Muscle layer of colon (tissue), 2 donors: ENCODE results near the gene RGL3.
A peak's percentile ranks its signal among the peaks of the same experiment; 100 is the strongest.
"Not testable (repeated sequence)": the region's sequence is repeated elsewhere in the genome, so short reads cannot be mapped to it uniquely, and the experiment has no call there.

Experiments used
- H3K27ac ChIP-seq: one replicate; pipeline ENCODE4 v1.7.0; 2013; ENCODE audit warnings: low read depth, mild to moderate bottlenecking, low read length, moderate library complexity
- H3K27me3 ChIP-seq, 2 donors: one replicate each; pipeline ENCODE4 v1.7.0; 2013; ENCODE audit warnings: low read length in 2 of 2, mild to moderate bottlenecking in 2 of 2; ENCODE audit not compliant: insufficient read depth in 2 of 2, control insufficient read depth in 1 of 2
- H3K36me3 ChIP-seq: one replicate; pipeline ENCODE4 v1.7.0; 2013; ENCODE audit warnings: mild to moderate bottlenecking, low read length; ENCODE audit not compliant: insufficient read depth
- H3K4me1 ChIP-seq: one replicate; pipeline ENCODE4 v1.7.0; 2013; ENCODE audit warnings: mild to moderate bottlenecking, low read length; ENCODE audit not compliant: insufficient read depth
- H3K4me3 ChIP-seq, 2 donors: one replicate each; pipeline ENCODE4 v1.7.0; 2013; ENCODE audit warnings: low read length in 2 of 2, low read depth in 1 of 2, mild to moderate bottlenecking in 1 of 2, moderate library complexity in 1 of 2
- H3K9ac ChIP-seq: one replicate; pipeline ENCODE4 v1.7.0; 2013; ENCODE audit warnings: low read length
- H3K9me3 ChIP-seq: one replicate; pipeline ENCODE4 v1.7.0; 2013; ENCODE audit warnings: mild to moderate bottlenecking, low read length
- donor health status: abdominal sarcoma.
- donor health status: Adenocarcinoma of cecum.

Gene RGL3

GRCh38 chr19:11361771-11362731 is 57.1 kb downstream of the RGL3 start:
- no peaks in the 10 kb centered on the region for H3K9me3 ChIP-seq
- H3K36me3 ChIP-seq, result peaks cover 24% of the 10 kb centered on the region
- H3K4me3 ChIP-seq, result no peak overlapping the region
- no peaks in the 10 kb centered on the region for H3K27me3 ChIP-seq
- H3K27ac ChIP-seq, result no peak overlapping the region
- H3K4me1 ChIP-seq, result no peaks in the 10 kb centered on the region
- H3K9ac ChIP-seq, result no peak overlapping the region

DNA sequence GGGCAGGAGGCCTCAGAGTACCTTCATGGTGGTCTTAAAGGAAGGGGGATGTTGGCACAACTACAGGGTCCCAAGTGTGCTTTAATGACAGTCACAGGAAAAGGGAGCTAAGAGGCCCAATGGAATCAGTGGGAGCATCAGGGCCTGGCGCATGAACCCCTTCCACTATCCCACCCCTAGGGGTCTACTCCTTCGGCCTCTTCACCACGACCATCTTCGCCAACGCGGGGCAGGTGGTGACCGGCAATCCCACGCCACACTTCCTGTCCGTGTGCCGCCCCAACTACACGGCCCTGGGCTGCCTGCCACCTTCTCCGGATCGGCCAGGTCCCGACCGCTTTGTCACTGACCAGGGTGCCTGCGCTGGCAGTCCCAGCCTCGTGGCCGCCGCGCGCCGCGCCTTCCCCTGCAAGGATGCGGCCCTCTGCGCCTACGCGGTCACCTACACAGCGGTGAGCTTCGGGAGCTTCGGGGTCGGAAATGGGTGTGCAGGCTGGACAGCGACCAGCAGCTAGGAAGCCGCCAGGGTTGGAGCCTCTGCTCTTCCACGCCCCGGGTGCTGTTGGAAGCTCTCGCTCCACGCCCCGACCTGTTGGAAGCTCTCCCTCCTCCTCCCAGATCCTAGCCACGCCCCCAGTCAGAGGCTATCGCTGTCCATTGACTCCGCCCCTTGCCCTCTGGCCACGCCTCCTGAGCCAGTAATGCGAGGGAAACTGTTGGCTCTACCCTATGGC is 57.9 kb downstream of the RGL3 start:
- H3K4me1 ChIP-seq, result peaks cover 8% of the 10 kb centered on the region
- H3K9me3 ChIP-seq, result no peaks in the 10 kb centered on the region
- no peak overlapping the region for H3K27ac ChIP-seq
- H3K4me3 ChIP-seq, result no peak overlapping the region
- no peak overlapping the region for H3K9ac ChIP-seq
- H3K27me3 ChIP-seq, result no peaks in the 10 kb centered on the region
- H3K36me3 ChIP-seq, result peaks cover 24% of the 10 kb centered on the region

- Histone ChIP-seq H3K36me3 (peaks cover 24% of the 10 kb centered on the region), H3K4me3 (no peak overlapping the region), H3K9me3 (no peaks in the 10 kb centered on the region)
These were observed 59.7 kb downstream of the RGL3 start for GRCh38 chr19:11359421-11359820.

DNA sequence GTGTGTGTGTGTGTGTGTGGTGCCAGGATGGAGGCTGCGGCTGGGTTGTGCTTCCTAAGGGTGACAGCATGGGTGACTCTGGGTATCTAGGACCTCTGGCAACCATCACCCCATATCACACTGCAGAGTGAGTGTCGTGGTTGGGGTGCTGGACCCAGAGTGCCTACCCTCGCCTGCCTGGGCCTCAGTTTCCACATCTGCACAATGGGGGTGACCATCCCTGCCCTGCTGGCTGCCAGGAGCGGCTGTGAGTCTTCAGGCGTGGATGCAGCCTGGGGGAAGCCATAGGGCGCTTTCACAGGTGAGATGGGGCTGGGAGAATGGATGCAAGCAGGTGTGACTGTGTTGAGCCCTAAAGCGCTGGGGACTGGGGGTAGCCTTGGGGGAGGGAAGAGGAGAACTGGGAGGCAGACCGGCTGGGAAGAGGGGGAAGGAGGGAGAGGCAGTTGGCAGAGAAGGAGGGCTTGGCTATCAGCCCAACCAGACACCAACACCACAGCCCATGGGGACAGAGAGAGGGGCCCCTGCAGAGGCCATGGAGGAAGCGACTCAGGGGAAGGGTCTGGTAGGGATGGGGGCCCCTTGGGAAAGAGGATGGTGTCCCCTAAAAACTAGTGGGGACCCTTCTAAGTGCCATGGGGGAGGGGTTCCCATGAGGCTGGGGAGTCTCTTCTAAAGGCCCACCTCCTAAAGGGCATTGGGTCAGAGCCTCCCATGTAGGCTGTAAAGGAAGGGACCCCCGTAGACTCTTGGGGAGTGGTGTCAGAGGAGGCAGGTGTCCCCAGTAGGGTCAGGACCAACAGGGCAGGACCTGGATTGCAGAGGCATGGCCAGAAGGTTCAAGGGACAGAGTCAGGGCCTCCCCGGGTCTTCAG is 62.2 kb downstream of the RGL3 start:
- no peak overlapping the region for H3K27ac ChIP-seq
- H3K36me3 ChIP-seq, result peaks cover 11% of the 10 kb centered on the region
- H3K4me1 ChIP-seq, result peaks cover 13% of the 10 kb centered on the region
- H3K9ac ChIP-seq, result no peak overlapping the region
- no peaks in the 10 kb centered on the region for H3K27me3 ChIP-seq
- H3K9me3 ChIP-seq, result no peaks in the 10 kb centered on the region
- H3K4me3 ChIP-seq, result no peak overlapping the region

More at GRCh38 chr19:11359421-11359820, 59.7 kb downstream of the RGL3 start:
- peaks cover 13% of the 10 kb centered on the region for H3K4me1 ChIP-seq
- no peaks in the 10 kb centered on the region for H3K27me3 ChIP-seq
- H3K27ac ChIP-seq, result no peak overlapping the region
- H3K9ac ChIP-seq, result no peak overlapping the region

- no peaks in the 10 kb centered on the region for H3K9me3 ChIP-seq
- peak overlapping the region; percentile 91 for H3K9ac ChIP-seq
- no peaks in the 10 kb centered on the region for H3K27me3 ChIP-seq
- H3K27ac ChIP-seq, result peak overlapping the region; percentile 46
- H3K4me1 ChIP-seq, result peaks cover 13% of the 10 kb centered on the region
- H3K36me3 ChIP-seq, result peaks cover 5% of the 10 kb centered on the region
- H3K4me3 ChIP-seq, result peak overlapping the region; percentile 28 to 82
These were observed 63.1 kb downstream of the RGL3 start for GRCh38 chr19:11356074-11356397.

DNA sequence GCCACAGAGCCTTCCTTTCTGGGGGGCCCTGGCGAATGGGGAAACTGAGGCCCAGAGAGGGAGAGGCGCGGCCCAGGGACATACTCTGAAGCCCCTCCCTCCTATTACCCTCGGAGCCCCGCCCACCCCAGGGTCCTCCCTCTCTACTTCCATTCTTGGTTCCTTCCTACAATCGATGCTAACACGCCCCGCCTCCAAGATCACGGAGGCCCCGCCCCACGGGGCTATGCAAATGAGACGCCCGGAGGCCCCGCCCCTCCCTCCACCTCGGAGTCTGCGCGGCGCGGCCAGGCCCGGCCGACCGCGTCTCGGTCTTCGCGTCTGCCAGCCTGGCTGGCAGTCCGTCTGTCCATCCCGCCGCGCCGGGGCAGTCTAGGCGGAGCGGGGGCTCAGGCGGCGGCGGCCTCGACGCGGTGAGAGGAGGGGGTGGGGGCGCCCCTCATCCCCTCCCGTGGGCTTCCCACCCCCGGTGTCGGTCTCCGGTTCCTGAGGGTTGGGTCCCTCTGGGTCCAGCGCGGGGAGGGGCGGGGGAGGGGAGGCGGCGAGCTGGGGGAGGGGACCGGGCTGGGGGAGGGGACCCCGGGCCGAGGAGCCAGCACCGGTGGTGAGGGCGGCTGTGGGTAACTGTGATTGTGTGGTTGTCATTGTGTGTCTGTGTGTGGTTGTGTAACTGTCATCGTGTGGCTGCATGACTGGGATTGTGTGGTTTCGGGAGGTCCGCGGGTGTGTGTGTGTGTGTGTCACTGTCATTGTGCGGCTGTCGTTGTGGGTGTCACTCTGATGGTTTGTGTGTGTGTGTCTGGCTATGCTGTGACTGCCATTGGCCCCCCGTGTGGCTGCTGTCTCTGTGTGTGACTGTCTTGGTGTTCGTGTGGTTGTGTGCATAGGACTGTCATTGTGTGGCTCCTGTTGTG is 63.7 kb downstream of the RGL3 start, which contains the start of gene PLPPR2:
TSS of gene PLPPR2 (plus strand) at position 273 of the 914 bp plus-strand sequence. CDS start 2,242 bp downstream, outside the sequence.
- Histone ChIP-seq H3K27ac (peak within 1 kb of the TSS; percentile 46), H3K9me3 (no peaks in the 10 kb centered on the region), H3K27me3 (no peaks in the 10 kb centered on the region), H3K4me1 (peaks cover 13% of the 10 kb centered on the region), H3K4me3 (peak within 1 kb of the TSS; percentile 28 to 82), H3K36me3 (no peaks in the 10 kb centered on the region), H3K9ac (peak within 1 kb of the TSS; percentile 91)

DNA sequence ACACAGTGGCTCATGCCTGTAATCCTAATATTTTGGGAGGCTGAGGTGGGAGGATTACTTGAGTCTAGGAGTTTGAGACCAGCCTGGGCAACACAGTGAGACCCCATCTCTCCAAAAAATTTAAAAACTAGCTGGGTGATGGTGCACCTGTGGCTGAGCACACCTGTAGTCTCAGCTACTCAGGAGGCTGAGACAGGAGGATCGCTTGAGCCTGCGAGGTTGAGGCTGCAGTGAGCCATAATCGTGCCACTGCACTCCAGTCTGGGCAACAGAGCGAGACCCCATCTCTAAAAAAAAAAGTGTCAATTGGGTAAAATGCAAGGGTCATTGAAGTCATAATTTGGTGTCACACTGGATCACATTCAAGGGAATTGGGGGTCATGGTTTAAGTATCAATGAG is 65.0 kb downstream of the RGL3 start:
- not testable (repeated sequence) for H3K36me3 ChIP-seq, H3K4me3 ChIP-seq, H3K9ac ChIP-seq, H3K27me3 ChIP-seq, H3K9me3 ChIP-seq, H3K27ac ChIP-seq
- peaks cover 13% of the 10 kb centered on the region for H3K4me1 ChIP-seq

DNA sequence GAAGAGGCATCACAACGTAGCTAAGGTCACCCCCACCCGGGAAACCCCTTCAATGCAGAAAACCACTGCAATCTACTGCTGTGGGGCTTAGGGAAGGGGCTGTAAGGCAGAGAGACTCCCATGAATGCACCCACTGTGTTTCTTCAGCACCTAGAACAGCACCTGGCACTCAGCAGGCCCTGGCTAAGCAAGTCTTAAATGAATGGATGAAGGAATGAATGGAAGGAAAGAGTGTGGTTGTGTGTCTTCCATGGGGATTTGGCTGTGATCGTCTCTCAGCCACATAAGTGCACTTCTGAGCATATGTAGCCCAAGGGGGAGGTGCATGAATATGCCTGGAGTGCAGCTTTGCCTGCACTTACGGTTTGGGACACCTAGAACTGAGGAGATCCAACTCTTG is 69.9 kb downstream of the RGL3 start:
- no peaks in the 10 kb centered on the region for H3K9me3 ChIP-seq
- H3K9ac ChIP-seq, result no peak overlapping the region
- H3K27ac ChIP-seq, result no peak overlapping the region
- H3K4me1 ChIP-seq, result peaks cover 22% of the 10 kb centered on the region
- no peaks in the 10 kb centered on the region for H3K27me3 ChIP-seq
- H3K36me3 ChIP-seq, result no peaks in the 10 kb centered on the region
- H3K4me3 ChIP-seq, result no peak overlapping the region

GRCh38 chr19:11347546-11348039 is 71.5 kb downstream of the RGL3 start:
- Histone ChIP-seq H3K9ac (no peak overlapping the region), H3K27ac (no peak overlapping the region), H3K9me3 (no peaks in the 10 kb centered on the region), H3K4me1 (peaks cover 24% of the 10 kb centered on the region), H3K27me3 (no peaks in the 10 kb centered on the region), H3K36me3 (peaks cover 5% of the 10 kb centered on the region), H3K4me3 (no peak overlapping the region)
